Adrenal gland (tissue), 12 donors: ENCODE results near the gene SCAP. TPM values are rescaled to one million over a fixed set of nuclear protein-coding genes. Genes with fewer than 3 reads are reported as not detected.

Experiments
- DNase-seq, 7 donors: peaks; one replicate each; pipeline ENCODE4 v3.0.0-alpha.2; 2019 to 2020
- H3K27ac ChIP-seq, 5 donors: fragments of 200-600 bp; sonication (generic) in 4 of 5; 1 replicate in 3 of 5; 2 replicates in 2 of 5; pipeline versions ENCODE4 v1.5.1 to v1.8.0; 2016 to 2020; ENCODE audit warnings: mild to moderate bottlenecking in 1 of 5
- H3K27me3 ChIP-seq: fragments of 200-600 bp; 2 replicates; pipeline ENCODE4 v1.8.0; 2021
- H3K36me3 ChIP-seq, 2 donors: fragments of 200-600 bp; replicated peaks in 1 of 2; 1 replicate in 1 of 2; 2 replicates in 1 of 2; pipeline versions ENCODE4 v1.5.1 to v1.8.0; 2018 to 2022
- H3K4me1 ChIP-seq, 2 donors: fragments of 200-600 bp; replicated peaks in 1 of 2; 1 replicate in 1 of 2; 2 replicates in 1 of 2; pipeline versions ENCODE4 v1.5.1 to v1.8.0; 2018 to 2021
- H3K4me3 ChIP-seq, 4 donors: fragments of 200-600 bp; sonication (generic) in 3 of 4; one replicate each; pipeline ENCODE4 v1.5.1; 2016 to 2018
- H3K9me3 ChIP-seq, 3 donors: fragments of 200-600 bp; sonication (generic) in 1 of 3; replicated peaks in 1 of 3; 1 replicate in 2 of 3; 2 replicates in 1 of 3; pipeline versions ENCODE4 v1.5.1 to v1.8.0; 2016 to 2021
- CTCF ChIP-seq, 6 experiments: fragments of 450-650 bp in 4 of 6; fragments of 200-600 bp in 2 of 6; sonication (generic) in 1 of 6; IDR thresholded peaks; 1 replicate in 5 of 6; 2 replicates in 1 of 6; pipeline versions ENCODE4 v1.5.1 to v1.8.0; 2016 to 2021; ENCODE audit warnings: antibody characterized with exemption in 6 of 6, mild to moderate bottlenecking in 2 of 6, moderate library complexity in 1 of 6
- POLR2A ChIP-seq, 2 donors: fragments of 450-650 bp; IDR thresholded peaks; one replicate each; pipeline ENCODE4 v1.6.1; 2017; ENCODE audit warnings: antibody characterized with exemption in 2 of 2, mild to moderate bottlenecking in 2 of 2, moderate library complexity in 1 of 2
- WGBS, 4 donors: extraction: QIAGEN DNeasy Blood & Tissue Kit in 2 of 4; methylation state at CpG; one replicate each; pipeline versions ENCODE4 v1.1.5 to v1.1.7; 2013 to 2017; 5-methylcytosine and 5-hydroxymethylcytosine counted together
- intact Hi-C, 2 donors: fragments of 100-400 bp; cut with DNase I; formaldehyde crosslinking; loops; one replicate each; pipeline versions ENCODE4 v1.14.1 to v1.15.0; 2022 to 2023
- polyA plus RNA-seq, 3 donors: library from polyadenylated mRNA; stranded (reverse); fragments of 200-250 nt in 2 of 3; fragments of 350-450 nt in 1 of 3; fragmentation: Illumina TruSeq in 1 of 3; extraction: RNeasy Lipid Tissue Mini Kit (QIAGEN cat#74804) in 1 of 3; gene quantifications; one replicate each; pipeline ENCODE4 v1.2.3, GENCODE V29; 2013 to 2014
- total RNA-seq, 9 donors: library from RNA; depleted of rRNA in 4 of 9; stranded (reverse); fragments of >200 nt in 4 of 9; fragments of 120-200 nt in 1 of 9; fragmentation: NEBNext Ultra II Directional in 1 of 9; extraction: Animal tissue kit (Norgen Biotek cat#: 25700) in 1 of 9; gene quantifications; one replicate each; pipeline versions ENCODE4 v1.1.0 to v1.2.4, GENCODE V29; 2013 to 2023
- donor health status: healthy with polysubstance abuse.
- donor health status: Bipolar disorder and iron deficiency.
- donor health status: DM: yes; HTN: yes; CAD: no.
- donor health status: DM: no; HTN: no; CAD: no.
- donor health status: DM: no; HTN: no; CAD: no.
- donor health status: DM: yes; HTN: yes; CAD: no.

Gene SCAP
- total and polyA plus RNA-seq, 12 donors, result 126 to 954 (median 176) TPM

DNA sequence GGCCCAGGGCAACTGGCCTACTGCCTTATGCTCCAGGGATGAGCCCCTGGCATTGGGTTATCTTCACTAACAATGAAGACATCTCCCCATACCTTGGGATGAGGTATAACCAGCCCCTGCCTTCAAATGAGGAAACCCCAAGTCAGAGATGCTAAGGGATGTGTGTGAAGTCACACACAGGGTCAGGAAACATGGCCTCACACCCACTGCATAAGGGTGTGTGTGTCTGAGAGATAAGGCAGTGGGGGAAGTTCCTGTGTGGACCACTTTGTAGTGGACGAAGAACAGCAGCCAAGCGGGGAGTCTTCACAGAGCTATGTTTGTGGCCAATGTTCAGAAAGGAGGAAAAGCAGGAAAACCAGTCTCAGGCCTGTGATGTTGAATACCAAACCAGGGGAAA, 27.3 kb upstream of the SCAP start:
- 77 to 95% (median 80%) methylated on average over 2 of the region's 2 CpGs for WGBS, 4 donors

GRCh38 chr3:47496892-47497291, 21.2 kb upstream of the SCAP start:
- DNase-seq, result no peak
- intact Hi-C loops, result no loop called here
- Histone ChIP-seq H3K4me3 (no peak overlapping the region), H3K9me3 (no peaks in the 10 kb centered on the region), H3K27ac (no peak overlapping the region), H3K36me3 (peaks cover 0 to 71% of the 10 kb centered on the region in 2 donors), H3K4me1 (no peaks in the 10 kb centered on the region), H3K27me3 (no peaks in the 10 kb centered on the region)
- TF ChIP-seq POLR2A (IDR thresholded peaks at IDR 0.05) (no peak), CTCF (IDR thresholded peaks at IDR 0.05) (no peak)

More for the DNA sequence above, 27.3 kb upstream of the SCAP start:
- H3K27ac ChIP-seq, result peak overlapping the region in 1 of 5 donors; percentile 20
- TF ChIP-seq POLR2A (IDR thresholded peaks at IDR 0.05), result no peak
- no peak for TF ChIP-seq CTCF (IDR thresholded peaks at IDR 0.05)
- peaks cover 0 to 57% of the 10 kb centered on the region in 2 donors for H3K36me3 ChIP-seq
- H3K4me1 ChIP-seq, result no peaks in the 10 kb centered on the region
- H3K9me3 ChIP-seq, result no peaks in the 10 kb centered on the region
- H3K4me3 ChIP-seq, result no peak overlapping the region
- DNase-seq, result no peak
- H3K27me3 ChIP-seq, result no peaks in the 10 kb centered on the region
- intact Hi-C loops, result no loop called here

DNA sequence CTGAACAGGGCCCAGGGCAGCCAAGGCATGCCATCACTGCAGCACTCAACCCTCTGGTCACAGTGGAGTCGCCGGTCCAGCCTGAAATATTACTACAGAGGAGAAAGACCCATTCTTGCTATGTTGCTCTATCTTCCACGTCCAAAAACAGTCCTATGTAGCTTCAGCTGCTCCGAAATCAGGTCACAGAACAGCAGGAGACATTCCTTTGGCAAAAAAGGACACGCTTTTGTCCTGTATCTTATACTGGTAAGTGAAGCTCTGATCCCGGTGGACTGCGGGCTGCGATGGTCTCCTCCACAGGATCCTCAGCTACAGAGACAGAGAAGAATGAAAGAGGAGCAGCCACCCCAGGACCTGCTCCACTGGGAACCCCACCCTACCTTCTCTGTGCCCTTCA, 20.1 kb upstream of the SCAP start:
- DNase-seq, result no peak
- intact Hi-C loops, result no loop called here
- no peaks in the 10 kb centered on the region for H3K4me1 ChIP-seq
- H3K27me3 ChIP-seq, result no peaks in the 10 kb centered on the region
- TF ChIP-seq CTCF (IDR thresholded peaks at IDR 0.05) (no peak), POLR2A (IDR thresholded peaks at IDR 0.05) (no peak)
- H3K27ac ChIP-seq, result no peak overlapping the region
- H3K36me3 ChIP-seq, result peaks cover 0 to 61% of the 10 kb centered on the region in 2 donors
- no peak overlapping the region for H3K4me3 ChIP-seq
- H3K9me3 ChIP-seq, result no peaks in the 10 kb centered on the region
- WGBS, 4 donors, result 96 to 100% (median 97%) methylated on average over 6 to 8 of the region's 8 CpGs

DNA sequence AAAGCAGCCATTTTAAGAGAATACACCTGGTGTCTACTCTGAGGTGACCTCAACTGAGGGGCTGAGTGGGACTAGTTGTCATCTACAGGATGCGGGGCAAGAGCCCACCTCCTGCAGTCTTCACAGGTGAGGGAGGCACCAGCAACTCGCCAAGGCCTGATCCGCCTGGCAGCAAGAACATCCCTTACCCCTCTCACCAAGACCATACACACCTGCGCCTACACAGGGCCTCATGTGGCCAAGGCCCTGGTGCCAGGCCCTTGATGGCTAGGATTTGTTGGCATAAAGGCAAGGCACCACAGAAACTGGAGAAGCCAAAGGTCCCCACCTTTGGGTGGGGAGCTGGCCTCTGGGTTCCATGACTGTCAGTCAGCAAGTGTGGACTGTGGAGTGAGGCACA, 19.4 kb upstream of the SCAP start:
- Histone ChIP-seq H3K27me3 (no peaks in the 10 kb centered on the region), H3K4me1 (no peaks in the 10 kb centered on the region), H3K27ac (no peak overlapping the region), H3K9me3 (no peaks in the 10 kb centered on the region), H3K36me3 (peaks cover 0 to 53% of the 10 kb centered on the region in 2 donors), H3K4me3 (no peak overlapping the region)
- intact Hi-C loops, result no loop called here
- TF ChIP-seq CTCF (IDR thresholded peaks at IDR 0.05) (no peak), POLR2A (IDR thresholded peaks at IDR 0.05) (no peak)
- WGBS, 4 donors, result 88 to 100% (median 97%) methylated on average over 4 of the region's 4 CpGs
- no peak for DNase-seq
